Ramos (cell line): ENCODE data around the gene WWOX.

Source experiments
- in situ Hi-C: fragments of 300-500 bp; cut with MboI; formaldehyde crosslinking; loops from one replicate; pipeline ENCODE4 v1.14.3; 2022; ENCODE audit warnings: low sequenced_read_pairs; ENCODE audit not compliant: unreplicated experiment

WWOX gene

GRCh38 chr16:78994135-78994745, 894.8 kb downstream of the WWOX start:
- in situ Hi-C loops: no loop called here

DNA sequence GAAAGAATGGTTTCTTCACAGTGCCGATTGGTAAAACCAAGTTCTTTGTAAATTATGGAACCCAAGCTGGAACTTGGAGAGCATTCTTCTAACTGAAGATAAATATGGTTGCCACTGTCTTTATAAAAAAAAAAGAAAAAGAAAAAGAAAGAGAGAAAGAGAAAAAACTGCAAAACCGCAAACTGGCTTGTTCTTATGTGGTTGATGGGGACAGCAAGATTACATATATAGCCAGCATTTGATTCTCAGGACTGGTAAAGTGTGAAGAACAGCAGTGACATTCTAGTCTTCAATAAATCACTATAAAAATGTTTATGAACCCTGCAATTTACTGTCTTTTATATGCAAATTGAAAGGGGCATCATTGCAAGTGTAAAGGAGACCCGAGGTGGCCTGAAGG, 896.0 kb downstream of the WWOX start:
- in situ Hi-C loops: no loop called here

GRCh38 chr16:78996790-78997189, 897.3 kb downstream of the WWOX start:
- in situ Hi-C loops: no loop called here

DNA sequence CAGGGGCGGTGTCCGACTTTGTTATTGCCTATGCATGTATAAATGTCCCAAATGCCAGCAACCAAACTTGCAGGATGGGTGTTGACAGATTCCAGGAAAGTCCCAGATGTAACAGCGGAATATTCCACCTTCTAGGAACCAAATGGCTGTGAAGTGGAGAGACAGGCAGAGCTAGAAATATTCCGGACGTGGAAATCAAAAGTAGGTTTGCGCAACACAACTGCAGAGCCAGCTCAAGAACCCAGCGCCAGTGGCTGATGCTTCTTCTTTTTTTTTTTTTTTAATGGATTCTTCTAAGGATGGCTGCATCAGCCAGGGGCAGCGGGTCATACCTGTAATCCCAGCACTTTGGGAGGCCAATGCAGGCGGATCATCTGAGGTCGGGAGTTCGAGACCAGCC, 899.4 kb downstream of the WWOX start:
- in situ Hi-C loops: no loop called here

DNA sequence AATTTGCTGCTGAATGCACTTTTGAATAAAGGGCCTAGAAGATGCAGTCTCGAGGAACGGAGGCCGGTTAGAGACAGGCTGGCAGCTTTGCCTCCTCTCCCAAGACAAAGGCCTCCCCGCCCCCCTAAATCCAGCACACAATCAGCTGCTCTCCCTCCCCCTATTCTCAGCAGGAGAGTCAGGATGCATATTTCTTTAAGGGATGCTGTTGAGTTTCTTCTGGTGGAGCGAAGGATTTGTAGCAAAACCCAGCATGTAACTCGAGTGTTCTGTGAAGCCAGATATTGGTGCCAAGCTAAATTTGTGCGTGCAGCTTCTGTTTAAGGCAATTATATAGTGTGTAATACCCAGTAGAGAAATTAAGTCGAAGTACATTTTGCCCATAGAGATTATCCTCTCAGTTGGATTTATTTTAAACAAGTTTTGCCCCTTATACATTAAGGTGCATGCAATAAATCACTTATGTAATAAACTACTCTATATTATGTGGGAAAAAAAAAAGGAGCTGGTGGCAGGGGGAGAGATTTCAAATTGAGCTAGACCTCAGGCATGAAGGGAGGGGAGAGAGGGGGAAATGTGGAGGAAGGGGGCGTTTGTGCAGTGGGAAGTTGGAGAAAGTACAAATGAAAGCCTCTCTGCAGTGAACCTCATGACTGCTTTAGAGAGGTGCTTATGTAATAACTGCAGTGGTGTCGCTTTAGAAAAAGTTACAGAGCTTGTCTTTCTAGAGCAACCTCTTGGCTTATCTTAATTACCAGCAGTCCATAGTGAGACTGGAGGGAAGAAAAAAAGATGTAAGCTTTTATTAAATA, 901.9 kb downstream of the WWOX start:
- in situ Hi-C loops: no loop called here

DNA sequence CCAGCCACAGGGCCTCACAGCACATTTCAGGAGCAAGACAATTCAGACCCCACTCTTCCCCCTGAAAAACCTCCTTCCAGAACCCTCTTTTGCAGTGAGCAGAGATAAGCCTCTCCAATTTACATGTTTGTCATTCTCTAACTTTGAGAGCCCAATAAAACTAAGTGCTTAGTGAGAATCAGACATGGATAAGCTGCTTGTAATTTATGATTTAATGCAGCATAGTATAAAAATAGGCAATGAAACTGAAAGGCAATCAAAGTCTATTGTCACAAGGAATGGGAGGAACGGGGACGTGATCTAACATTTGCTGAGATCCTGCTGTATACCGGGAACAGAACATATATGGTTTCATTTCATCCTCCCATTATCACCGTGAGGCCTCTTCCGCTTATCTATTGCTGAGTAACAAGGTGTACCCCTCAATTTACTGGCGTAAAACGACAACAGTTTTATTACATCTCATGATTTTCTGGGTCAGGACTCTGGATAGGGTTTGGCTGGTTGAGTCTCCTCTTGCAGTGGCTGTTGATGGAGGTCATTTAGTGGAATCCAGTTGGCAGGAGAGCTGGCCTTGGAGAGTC, 903.7 kb downstream of the WWOX start:
- in situ Hi-C loops: no loop called here

DNA sequence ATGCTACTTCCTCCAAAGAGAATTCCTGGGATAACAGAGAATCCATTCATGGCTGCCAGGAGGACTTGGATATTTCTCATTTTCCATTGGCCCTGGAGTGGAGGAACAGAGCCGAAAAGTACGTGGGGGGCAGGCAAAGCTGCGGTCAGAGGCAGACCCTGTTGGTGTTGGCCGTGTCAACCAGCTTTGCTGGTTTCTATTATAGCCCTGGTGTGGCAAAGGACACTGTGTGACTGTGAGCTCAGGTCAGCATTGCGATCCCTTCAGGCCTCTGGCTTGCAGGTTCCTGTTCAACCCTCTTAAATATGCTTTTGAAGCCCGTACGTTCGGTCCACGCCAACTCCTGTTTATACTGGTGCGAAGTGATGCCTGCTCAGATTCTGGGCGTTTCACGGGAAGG, 904.9 kb downstream of the WWOX start:
- in situ Hi-C loops: no loop called here

DNA sequence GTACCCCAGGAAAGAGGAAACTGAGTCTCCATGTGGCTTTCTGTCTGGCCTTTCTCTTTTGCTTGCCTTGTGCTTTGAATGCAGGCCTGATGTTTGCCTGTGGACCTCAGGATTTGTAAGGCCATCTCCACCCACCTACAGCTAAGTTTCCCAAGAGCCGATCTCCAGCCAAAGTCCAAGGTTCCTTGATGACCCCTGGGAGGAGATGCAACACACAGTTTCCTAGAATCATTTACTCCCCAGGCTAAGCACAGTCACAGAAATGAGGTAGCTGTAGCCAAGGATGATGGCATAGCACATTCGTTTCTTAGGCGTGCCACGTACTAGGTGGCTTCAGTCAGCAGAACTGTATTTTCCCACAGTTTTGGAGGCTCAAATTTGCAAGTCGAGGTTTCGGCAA, 905.6 kb downstream of the WWOX start:
- in situ Hi-C loops: no loop called here

- in situ Hi-C loops: no loop called here
Measured at GRCh38 chr16:79006206-79006605, 906.8 kb downstream of the WWOX start.

GRCh38 chr16:79006765-79007164, 907.3 kb downstream of the WWOX start:
- in situ Hi-C loops: no loop called here

- in situ Hi-C loops: no loop called here
Measured at GRCh38 chr16:79007614-79008013, 908.2 kb downstream of the WWOX start.

GRCh38 chr16:79008036-79008868, 908.8 kb downstream of the WWOX start:
- in situ Hi-C loops: no loop called here

DNA sequence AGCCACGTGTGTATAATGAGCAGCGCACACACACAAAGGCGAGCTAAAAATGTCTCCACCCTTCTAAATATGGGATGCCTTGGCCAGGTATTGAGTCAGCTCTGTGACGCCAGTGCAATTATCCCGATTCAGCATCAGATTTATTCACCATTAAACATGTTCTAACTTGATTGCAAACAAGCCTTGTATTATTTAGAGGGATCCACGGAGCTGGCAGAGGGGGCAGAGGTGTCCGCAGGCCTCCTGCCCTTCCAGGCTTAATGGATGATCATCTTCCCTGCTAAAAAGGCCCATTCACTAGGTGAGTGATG, 909.4 kb downstream of the WWOX start:
- in situ Hi-C loops: no loop called here

DNA sequence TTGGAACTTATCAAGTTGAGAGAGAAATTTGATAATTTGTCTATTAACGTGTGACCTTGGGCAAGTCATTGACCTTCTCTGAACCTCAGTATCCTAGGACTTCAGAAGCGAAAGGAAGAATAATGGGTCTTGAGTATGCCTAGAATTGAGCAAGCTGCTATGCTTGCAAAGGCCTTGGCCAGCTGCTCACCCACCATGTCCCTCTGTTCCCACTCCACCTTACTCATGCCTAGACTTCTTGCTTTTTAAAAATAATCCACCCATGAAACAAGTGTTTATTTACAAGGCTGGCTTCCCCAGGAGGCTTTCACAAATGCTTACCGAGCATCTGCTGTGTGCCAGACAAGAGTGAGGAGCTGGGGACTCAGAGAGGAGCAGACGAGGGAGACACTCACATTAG, 910.4 kb downstream of the WWOX start:
- in situ Hi-C loops: no loop called here

GRCh38 chr16:79011282-79011681, 911.8 kb downstream of the WWOX start:
- in situ Hi-C loops: no loop called here

DNA sequence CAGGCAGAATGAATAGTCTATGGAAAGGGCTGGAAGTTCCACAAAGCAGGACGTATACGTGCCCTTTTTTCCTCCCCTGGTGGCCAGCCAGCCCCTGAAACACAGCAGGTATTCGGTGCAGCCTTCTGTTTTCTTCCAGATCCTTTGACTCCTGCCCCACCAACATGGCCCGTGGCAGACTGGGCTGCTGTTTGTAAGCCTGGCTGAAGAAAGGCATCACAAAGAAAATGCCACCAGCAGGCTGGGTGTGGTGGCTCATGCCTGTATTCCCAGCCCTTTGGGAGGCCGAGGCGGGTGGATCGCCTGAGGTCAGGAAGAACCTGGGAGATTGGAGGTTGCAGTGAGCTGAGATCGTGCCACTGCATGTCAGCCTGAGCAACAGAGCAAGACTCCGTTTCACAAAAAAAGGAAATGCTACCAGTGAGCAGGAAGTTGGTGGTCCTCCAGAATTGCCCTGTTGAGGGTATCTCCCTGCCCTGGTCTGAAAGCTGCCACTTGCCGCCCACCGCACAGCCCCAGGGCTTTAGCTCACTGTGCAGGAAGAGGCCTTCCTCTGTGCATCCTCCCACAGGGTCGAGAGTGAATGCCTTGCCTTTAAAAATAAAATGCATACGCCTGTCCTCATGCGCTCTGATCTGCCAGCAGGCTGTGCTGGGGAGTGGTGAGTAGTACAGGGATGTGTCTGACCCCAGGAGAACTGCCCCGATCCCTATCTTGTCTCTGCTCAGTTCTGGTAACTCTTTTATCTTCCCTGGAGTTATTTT, 913.4 kb downstream of the WWOX start:
- in situ Hi-C loops: no loop called here

DNA sequence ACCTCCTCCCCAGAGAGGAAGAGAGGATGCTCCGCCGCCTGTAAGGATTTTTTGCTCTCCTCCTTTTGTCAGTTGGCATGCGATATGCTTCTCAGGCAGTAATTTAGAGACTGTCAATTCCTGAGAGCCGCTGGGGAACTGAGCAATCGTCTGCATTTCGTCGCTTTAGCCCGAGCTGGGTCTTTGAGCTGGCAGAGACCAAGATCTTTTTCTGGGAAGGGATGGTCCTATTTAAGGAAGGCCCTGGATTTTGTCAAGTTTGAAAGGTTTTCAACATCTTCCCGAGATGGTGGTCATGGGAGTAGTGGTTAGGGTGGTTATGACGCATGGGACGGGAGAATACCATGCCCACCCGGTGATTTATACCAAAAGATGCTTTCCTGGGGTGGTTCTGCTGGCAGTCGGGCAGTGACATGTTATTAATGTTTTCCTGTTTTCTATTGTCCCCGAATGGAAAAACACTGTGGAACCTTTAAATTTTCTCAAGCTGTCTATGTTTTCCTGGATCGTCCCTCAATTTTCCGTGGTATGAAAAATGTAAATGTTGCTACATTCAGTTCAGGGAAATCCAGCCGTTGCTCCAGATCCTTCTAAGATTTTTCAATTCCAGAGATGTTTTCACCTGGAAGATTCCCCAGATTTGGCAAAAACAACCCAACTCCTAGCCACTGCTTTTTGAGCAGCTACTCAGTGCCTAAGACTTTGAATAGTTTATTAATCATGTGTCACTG, 914.6 kb downstream of the WWOX start:
- in situ Hi-C loops: no loop called here

GRCh38 chr16:79018650-79019429, 919.4 kb downstream of the WWOX start:
- in situ Hi-C loops: no loop called here

- in situ Hi-C loops: no loop called here
Measured at GRCh38 chr16:79019431-79019830, 920.0 kb downstream of the WWOX start.
